Stimulated activated naive CD4-positive, alpha-beta T cell treated with Interleukin-2 at 50 U/mL for 16 hours (primary cell): ENCODE results near the gene SEZ6.

Experiments
- DNase-seq: peaks from one replicate; lab custom pipeline; 2025; lab: John Stamatoyannopoulos, UW

The SEZ6 gene

DNA sequence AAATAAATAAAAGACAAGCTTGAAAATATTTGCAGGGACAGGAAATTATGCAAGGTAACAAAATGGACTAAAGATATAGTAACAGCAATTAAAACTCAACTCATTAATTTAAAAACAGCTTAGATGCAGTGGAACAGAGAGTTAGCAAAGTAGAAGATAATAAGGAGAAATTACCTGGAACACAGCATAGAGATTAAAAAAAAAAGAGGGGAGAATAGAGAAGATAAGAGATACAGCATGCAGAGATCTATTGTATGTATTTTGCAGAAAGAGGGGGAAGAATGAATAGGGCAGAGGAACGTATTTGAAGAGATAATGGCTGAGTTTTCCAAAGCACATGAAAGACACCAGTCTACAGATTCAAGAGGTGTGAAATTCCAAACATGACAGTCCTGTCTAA lies 28.7 kb upstream of the SEZ6 start:
- DNase-seq: no peak

DNA sequence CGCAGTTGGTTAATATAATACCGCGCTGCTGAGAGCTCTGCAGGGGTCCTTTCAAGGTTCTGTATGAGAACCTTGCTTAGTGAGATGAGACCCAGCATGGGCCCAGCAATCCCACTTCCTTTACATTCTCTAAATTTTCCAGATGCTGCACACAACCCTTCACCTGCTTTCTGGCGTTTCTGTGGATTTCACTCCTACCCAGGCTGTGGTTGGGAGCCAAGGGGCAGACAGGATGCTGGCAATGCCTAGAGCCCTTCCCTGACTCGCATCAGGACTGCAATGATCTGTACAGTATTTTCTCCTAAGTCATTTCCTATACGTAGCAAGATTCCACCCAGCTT lies 27.0 kb upstream of the SEZ6 start:
- DNase-seq: no peak

GRCh38 chr17:29032013-29032856 lies 26.4 kb upstream of the SEZ6 start:
- DNase-seq: no peak

DNA sequence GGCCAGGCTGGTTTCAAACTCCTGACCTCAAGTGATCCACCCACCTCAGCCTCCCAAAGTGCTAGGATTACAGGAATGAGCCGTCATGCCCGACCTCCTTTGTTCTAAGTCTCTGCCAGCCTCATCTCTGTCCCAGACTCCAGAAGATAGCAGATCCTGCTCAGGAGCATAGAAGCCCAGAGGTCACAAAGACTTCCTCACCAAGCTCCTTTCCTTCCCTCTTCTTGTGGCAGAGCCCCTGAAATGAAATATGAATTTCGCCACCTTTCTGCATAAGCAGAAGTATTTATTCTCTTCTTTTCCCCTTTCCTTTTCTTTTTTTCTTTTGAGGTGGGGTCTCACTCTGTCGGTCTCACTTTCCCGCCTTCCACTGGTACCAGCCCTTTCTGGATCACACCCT lies 25.7 kb upstream of the SEZ6 start:
- DNase-seq: no peak

DNA sequence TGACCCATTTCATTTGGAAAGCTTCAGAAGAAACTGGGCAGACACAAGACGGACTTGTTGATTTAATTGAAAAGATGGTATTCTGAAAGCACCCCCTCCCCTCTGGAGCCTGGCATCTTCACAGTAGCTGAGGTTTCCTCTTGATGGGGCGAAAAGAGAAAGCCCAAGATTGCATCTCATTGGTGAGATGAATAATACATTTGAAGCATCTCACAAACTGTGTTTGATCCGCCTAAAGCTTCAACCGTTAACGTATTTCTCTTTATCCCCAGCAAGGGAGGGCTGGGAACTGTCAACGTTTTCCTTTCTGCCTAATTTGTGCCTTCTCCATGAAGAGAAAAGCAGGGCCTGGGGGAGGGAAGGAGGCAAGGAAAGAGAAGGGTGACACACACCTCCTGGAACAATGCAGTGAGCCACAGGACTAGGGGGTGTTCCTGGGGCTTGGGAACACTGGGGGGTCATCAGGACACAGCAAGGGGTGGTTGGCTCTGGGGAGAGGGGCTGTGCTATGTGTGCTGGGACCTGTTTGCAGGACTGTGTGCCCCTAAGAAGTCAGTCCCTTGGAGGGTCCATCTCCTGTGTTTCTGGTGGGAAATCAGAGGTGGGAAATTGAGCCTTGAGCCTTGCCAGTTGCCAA lies 18.6 kb upstream of the SEZ6 start:
- no peak for DNase-seq

- no peak for DNase-seq
Measured at GRCh38 chr17:29022074-29022473, 16.2 kb upstream of the SEZ6 start.

DNA sequence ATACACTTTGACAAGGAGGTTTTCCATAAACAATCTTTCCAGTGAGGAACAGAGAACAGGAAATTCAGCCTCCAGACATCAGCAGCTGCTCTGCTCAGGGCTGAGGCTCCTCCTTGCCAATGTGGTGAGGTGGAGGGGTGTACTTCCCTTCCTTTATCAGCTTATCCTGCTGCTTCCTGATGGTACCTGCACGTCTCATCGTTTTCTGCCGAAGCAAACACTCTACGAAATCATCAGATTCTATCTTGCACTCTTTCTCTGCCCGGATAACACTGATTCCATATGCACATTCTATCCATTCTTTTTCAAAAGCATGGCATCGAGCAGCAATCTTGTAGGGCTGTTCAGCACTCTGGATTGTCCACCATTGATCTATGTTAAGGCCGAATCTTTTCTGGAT lies 15.4 kb upstream of the SEZ6 start:
- DNase-seq: no peak

DNA sequence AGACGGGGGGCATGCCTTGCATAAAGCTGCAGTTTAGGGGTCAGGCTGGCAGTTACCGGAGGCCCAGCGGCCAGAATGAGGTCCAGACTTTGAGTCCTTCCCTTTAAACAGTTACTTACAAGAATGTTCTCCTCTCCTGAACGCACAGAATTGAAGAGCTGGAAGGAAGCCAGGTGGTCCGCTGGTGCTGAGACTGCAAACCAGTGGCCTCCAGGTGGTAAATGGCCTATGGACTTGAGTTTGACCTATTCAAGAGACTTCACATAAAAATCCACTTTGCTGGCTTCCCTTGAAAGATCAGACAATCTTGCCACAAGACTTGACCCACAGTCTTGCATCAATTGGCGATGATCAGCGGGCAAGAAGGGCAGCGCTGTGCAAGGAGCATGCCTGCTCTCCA lies 14.7 kb upstream of the SEZ6 start:
- no peak for DNase-seq

- DNase-seq: no peak
Measured at GRCh38 chr17:29019475-29020181, 13.8 kb upstream of the SEZ6 start.

- no peak for DNase-seq
Measured at GRCh38 chr17:29018788-29019474, 13.1 kb upstream of the SEZ6 start.

- DNase-seq: no peak
Measured at GRCh38 chr17:29016345-29017210, 10.7 kb upstream of the SEZ6 start.

DNA sequence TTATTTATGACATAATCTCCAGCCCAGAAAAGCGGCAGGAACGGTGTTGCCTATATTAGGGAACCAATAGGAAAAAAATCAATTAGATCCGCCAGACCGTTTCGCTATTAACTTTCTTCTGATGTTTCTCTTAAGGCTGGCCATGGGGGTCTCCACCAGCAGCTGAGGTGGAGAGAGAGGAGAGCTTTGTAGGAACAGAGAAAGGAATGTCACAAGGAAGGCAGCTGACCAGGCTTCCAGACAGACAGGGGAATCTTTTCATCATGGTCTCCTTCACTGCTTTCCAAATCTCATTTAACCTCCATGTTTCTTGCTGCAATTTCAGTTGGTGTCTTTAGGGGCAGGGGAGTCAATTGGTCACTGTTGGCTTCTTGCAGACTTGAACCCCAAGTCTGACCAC lies 8.9 kb upstream of the SEZ6 start:
- no peak for DNase-seq

- DNase-seq: no peak
Measured at GRCh38 chr17:29012535-29012934, 6.7 kb upstream of the SEZ6 start.

DNA sequence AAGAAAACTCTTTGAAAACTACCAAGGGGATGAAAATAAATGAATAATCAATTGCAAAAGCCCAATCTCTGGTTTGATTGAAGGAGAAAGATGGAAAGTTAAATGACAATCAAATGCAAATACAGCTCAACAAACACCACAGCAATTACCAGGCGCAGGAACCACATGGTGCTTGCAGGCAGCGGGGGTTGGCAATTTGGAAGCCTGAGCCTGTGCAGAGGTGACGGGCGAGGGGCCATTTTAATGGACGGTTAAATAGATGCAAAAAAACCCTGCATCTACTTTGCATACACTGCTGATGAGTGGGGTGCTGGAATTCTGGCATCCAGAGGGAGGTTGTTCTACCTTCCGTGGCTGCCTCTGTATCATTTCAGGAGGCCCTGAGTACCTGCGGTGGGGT lies 4.8 kb upstream of the SEZ6 start:
- no peak for DNase-seq

GRCh38 chr17:29010129-29010528 lies 4.3 kb upstream of the SEZ6 start:
- no peak for DNase-seq

DNA sequence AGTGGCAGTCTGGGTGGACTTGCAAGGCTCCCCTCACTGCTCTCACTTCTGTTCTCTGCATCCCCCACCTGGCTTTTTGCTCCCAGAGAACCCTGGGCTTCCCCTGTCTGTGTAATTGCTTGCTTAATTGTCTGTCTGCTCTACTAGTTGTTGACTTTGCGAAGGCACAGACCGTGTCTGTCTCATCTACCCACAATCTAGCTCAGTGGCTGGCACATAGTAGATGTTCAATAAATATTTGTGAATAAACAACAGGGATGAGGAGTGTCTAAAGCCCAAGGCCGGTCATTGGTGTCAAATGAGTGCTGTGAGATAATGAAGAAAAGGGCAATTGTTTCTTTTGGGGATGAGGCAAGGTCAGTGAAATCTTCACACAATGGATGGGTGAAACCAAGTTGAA lies 2.8 kb upstream of the SEZ6 start:
- no peak for DNase-seq

GRCh38 chr17:29007860-29008455 lies 2.1 kb upstream of the SEZ6 start:
- no peak for DNase-seq

DNA sequence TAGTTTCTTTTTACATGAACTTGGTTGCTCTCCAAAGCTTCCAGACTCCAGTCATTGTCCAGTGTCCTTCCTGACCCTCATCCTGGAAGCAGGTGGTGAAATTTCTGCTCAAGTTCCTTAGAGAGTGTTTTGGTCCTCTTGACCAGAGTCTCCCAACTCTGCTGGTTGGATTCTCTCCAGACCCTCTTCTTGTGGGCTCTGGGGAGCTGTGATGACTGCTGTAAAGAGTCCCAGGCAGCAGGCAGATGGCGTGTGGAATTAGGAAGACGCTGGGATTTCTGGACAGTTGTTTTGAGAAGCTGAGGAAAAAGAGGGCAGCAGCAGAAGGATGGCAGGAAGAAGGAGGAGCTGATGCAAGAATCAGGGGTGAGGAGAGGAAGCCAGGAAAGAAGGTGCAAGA lies 1.6 kb upstream of the SEZ6 start:
- DNase-seq: no peak

DNA sequence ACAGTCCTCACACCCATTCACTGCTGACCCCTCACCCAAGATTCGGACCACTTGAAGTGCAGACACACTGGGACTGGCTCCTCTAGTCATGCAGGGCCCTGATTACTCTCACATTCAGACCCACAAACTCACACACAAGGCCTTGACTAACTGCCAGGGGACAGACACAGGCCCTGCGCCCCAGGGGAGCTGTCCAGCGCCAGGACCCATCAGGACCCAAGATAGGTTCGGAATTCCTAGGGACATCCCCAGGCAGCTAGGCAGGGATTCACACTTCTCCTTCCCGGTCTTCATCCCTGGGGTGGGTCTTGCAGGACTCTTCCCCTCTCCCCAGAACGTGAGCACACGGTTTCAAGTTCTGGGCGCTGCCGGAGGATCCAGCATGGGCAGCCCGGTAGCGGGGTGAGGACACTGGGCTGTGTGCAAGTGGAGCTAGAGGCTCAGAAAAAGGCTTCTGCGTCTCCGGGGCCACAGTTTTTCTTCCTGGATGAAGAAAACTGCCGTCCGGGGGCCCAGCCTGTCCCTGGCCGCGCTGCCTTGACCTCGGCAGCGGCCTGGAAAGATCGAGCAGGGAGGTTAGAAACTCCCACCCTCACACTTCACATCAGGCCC lies 1.6 kb downstream of the SEZ6 start:
- DNase-seq: no peak

- DNase-seq: no peak
Measured at GRCh38 chr17:29003289-29003688, 2.5 kb downstream of the SEZ6 start.

- no peak for DNase-seq
Measured at GRCh38 chr17:29002811-29003210, 3.0 kb downstream of the SEZ6 start.
